Jurkat, Clone E6-1 (cell line): Measurements from ENCODE around the gene CACNA1C.
A peak's percentile ranks its signal among the peaks of the same experiment; 100 is the strongest.

Source experiments
- DNase-seq: peaks from one replicate; pipeline ENCODE4 v3.0.0-alpha.2; 2011; ENCODE audit warnings: low read depth, low spot score
- H3K4me3 ChIP-seq: 2 replicates; pipeline ENCODE4 v1.5.1; 2011; ENCODE audit warnings: mild to moderate bottlenecking, low read length, control low read depth, moderate library complexity

The CACNA1C gene

DNA sequence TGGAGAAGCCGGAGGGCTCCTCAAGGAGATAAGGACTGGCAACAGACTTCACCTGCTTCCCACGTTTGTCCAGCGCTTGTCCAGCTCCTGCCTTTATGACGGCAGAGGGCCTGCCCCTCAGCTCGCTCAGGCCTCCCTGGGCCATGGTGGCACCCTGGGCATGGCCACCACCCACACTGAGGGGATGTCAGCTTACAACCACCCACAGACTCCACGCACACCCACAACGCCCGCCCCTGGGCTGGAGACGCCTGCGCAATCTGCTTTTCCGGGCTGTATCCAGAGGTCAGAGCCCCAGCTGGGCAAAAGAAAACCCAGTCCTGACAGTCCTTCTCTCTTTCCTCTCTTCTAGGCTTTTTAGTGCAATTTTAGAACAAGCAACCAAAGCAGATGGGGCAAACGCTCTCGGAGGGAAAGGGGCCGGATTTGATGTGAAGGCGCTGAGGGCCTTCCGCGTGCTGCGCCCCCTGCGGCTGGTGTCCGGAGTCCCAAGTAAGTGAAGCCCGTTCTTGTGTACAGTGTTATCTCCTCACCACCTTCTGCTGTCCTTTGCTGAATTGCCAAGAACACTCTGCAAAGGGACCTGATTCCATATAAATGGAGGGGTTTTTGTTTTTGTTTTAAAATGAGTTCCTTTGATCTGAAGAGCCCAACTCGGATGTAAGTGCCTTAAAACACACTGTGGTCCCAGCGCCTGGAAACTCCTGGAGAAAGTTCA lies 404.6 kb downstream of the CACNA1C start:
- DNase-seq: no peak
- no peak overlapping the region for H3K4me3 ChIP-seq

DNA sequence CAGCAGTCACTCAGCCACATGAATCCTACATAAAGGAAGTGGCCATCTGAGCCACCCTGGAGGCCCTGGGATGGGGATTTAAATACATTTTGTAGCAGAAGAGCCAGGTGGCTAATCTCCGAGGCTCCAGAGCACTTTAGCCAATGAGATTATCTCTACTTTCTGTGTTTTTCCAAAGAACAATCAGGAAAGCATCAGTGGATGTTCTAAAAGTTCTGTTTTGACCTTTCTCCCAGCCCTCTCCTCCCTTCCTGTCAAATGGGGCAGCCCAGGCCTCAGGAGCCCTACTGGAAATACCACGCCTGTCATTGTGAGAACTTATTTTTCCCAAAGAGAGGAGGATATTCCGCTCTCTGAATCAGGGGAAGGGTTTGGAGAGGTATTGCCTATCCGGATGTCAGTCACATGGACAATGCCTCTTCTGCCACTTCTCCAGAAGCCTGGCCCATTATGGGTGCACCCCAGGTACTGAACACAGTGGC lies 405.2 kb downstream of the CACNA1C start:
- no peak for DNase-seq

DNA sequence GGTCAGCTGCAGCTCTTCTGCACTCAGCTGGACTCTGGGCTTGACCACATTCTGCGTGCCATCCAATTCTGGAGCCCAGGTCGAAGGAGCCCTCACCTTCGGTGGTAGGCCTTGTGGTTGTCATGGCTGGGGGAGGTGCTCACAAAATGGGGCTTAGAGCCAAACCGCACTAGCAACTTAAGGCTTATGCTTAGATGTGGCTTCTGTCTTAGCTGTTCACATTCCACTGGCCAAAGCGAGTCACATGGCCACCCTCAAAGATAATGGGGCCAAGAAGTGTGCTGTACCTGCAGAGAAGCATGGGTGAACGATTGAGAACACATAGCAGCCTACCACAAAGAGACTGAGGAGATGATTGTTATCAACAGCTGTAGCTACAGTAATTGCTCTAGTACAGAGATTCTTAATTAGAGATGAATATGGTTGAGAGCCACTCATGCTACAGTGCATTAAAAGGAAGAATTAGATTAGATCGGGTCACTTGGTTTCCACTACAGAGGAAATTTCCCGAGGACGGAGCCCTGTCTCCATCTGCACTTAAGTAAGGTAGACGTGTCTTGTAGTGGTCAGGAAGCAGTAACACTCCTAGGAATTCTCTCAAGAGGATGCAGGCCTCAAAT lies 407.4 kb downstream of the CACNA1C start:
- H3K4me3 ChIP-seq: no peak overlapping the region
- peak; percentile 39 for DNase-seq

More for the DNA sequence above, 405.2 kb downstream of the CACNA1C start:
- H3K4me3 ChIP-seq: no peak overlapping the region

DNA sequence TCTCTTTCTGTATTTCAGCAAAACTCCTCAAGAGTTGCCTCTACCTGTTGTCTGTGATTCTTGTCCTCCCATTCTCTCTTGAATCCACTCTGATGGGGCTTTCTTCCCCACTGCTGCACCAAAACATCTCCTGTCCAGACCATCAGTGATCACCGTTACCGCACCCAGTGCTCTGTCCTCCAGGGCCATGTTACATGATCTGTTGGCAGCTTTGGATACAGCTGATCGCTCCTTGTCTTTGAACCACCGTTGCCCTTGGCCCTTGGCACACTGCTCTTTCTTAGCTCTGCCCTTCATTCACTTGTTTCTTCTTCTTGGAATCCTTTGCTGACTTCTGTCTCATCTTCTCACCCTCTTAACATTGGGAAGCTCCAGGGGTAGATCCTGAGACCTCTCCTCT lies 408.3 kb downstream of the CACNA1C start:
- H3K4me3 ChIP-seq: no peak overlapping the region
- no peak for DNase-seq

DNA sequence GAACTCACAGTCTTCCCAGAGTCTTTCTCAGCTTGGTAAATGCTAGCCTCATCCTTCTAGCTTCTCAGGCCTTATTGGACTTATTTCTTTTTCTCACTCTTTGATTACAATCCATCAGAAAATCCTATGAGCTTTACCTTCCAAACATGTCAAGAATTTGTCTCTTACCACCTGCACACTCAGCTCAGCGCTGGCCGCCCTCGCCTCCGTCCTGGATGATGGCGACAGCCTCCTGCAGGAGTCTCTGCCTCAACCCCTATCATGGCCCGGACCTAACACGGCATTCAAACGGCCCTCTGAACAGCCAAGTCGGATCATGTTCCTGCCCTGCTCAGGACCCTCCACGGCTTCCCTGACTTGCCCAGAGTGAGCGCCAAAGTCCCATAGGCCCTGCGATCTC lies 408.9 kb downstream of the CACNA1C start:
- no peak for DNase-seq
- no peak overlapping the region for H3K4me3 ChIP-seq

DNA sequence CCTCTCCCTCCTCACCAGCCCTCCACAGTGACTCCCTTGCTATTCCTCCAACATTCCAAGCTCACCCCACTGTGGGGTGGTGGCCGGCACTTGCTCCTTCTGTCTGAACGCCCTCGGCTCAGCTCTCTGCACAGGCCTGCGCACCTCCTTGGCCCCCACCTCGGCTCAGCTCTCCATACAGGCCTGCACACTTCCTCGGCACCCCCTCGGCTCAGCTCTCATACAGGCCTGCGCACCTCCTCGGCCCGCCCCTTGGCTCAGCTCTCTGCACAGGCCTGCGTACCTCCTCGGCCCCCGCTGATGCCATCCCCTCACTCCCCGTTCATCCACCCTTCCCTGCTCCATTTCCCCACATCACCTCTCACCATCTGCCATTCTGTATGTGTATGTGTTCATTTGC lies 409.3 kb downstream of the CACNA1C start:
- H3K4me3 ChIP-seq: no peak overlapping the region
- DNase-seq: no peak

DNA sequence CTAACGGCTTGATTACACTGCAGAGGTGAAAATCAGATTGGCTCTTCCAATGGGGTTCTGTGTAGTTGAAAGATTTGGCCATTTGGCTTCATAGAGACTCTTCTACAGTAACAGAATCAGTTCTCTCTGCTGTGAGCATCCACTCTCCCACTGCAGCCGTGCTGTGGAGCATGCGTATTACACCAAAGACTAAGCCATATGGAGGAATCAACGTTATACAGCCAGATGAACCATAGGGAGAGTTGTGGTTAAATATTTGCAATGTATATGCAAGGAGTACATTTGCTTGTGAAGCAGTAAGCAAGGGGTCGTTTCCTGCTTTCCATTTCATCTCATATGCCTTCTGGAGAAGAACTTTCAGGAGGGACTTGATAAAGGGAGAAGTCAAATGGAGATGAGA lies 410.9 kb downstream of the CACNA1C start:
- DNase-seq: no peak
- H3K4me3 ChIP-seq: no peak overlapping the region

DNA sequence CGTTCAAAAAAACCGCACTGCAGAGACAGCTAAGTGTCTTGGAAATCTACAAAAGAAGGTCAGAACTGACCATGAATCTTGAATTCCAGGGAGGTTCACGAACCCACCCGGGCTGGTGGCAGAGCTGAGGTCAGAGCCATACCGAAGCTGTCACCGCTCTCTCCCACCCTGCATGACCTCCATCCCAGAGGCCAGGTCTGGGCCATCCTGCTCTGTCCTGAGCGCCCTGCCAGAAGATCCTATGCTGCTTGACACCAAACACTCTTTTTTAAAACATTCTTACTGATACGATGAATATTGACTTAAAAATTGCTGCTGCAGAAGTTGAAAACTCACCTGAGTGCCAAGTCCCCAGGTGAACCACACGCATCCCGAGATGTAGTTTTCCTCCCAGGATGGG lies 412.9 kb downstream of the CACNA1C start:
- DNase-seq: no peak
- no peak overlapping the region for H3K4me3 ChIP-seq

DNA sequence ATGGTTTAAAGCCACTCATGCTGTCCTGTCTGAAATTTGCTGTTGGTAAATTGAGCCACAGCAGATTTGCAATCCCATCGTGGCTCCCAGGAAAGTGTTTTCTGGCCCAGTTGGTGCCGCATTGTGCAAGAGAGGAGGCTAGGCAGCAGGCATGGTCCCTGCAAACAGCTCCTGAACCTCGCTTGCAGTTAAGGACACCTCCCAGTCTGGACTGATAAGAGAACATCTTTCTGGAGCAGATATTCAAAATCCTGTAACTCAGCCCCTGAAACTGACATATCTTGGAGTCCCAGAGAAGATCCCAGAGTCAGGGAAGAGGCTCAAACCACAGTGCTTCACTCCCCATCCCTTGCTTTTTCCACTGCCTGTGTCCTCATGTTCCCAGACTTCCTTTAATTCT lies 413.4 kb downstream of the CACNA1C start:
- DNase-seq: no peak
- H3K4me3 ChIP-seq: no peak overlapping the region

DNA sequence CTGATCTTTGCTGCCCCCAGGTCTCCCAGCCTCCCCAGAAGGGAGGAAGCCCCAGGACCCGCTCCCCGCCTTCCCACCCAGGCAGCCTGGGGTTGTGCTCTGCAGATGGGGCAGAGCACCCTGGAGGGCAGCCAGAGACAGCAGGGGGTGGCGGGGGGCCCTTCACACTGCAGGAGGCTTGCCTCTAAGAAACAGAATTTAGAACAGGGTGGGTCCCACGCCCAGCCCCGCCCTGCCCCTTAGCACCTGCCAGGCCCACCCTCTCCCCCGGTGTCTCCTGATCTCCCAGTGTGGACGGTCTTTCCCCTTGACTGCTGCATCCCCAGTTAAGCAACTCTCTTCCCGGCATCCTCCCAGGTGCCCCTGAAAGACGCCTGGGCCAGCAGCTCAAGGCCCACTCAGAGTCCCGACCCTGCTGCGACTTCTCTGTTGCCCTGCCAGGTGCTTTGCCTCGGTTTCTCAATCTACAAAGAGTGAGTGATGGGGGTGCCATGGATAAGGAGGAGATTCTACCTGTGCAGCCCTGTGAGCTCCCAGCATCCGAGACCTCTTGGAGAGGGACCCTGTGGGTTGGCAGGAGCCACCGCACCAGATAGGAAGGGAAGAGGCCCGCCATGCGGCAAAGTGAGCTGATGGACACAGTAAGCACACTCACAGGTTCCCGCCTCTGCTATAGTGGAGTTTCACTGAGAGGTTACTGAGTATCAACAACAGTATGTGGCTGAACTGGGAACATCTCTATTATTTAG lies 414.8 kb downstream of the CACNA1C start:
- DNase-seq: no peak
- no peak overlapping the region for H3K4me3 ChIP-seq

DNA sequence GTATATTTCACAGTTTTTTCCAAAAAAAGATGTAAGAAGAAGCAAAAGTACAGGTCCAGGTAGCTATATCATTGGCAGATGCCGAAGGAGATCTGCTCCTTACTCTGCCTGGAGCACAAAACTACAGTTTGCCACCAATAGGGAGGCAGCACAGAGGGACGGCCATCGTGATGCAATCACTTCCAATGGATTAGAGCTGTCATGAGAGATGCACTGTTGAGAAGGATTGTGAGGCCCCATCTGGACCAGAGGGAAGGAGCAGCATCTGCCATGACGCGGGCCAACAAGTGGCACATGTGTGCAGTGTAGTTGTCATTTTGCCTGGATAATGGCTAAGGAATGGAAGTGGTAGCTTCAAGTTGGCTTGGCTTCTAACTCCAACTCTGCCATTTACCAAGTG lies 423.2 kb downstream of the CACNA1C start:
- H3K4me3 ChIP-seq: no peak overlapping the region
- DNase-seq: no peak

DNA sequence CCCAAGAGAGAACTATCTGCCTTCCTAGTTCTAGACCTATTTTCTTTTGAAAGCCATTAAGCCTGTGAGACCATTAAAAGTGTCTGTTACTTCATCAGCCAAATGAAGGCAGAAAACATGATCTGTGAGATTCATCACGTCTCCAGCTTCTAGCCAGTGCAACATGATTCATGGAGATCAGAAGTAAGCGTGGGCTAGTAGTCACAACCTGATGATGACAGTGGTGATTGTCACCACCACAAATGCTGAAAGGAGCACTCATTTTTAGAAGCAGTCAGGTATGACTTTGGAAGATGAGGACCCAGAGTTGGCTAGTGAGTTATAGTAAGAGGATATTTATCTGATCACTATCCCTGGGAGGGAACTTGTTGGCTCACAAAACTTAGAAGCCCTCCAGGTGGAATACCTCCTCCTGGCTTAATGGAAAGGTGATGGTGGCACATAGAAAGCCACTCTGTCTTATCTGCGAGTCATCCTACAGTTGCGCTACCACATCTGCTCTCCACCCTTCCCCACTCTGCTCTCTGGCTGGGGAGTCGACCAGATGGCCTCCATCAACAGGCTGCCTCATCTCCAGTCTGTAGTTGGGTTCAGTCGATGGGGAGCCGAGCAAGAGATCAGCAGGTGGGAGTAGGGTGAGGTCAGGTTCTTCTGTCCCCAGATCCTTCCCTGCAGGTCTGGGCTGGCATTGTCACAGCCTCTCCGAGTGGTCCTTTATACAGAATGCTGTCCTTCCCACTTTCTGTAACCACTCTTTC lies 424.4 kb downstream of the CACNA1C start:
- DNase-seq: no peak
- H3K4me3 ChIP-seq: no peak overlapping the region

DNA sequence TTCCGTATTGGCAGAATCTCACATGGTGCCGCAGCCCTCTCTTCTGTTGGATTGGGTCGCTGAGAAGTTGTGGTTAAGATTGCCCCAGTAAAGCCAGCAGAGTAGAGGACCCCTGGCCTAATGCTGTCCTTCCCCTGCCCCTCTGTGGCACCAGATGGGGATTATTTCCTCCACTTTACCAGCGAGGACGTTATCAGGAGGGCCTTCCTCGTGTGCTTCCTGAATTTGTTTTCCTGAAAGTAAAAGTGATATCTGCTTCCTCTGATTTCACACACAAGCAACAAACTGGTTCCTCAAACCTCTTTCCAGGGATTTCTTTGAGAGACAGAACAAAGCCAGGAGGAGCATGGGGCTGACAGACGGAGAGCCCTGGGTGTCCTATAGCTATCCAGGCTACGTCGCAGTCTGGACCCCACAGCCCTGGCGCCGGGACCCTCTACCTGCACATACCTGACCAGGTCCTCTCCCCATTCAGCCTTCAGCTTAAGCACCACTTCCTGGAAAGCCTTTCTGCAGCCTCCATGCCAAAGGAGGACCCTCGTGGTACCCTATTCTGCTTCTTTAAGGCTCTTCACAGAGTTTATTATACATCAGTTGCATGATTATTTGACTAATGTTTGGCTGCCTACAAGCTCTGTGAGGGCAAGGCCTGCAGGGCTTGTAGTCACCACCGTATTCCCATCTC lies 427.2 kb downstream of the CACNA1C start:
- DNase-seq: no peak
- no peak overlapping the region for H3K4me3 ChIP-seq

DNA sequence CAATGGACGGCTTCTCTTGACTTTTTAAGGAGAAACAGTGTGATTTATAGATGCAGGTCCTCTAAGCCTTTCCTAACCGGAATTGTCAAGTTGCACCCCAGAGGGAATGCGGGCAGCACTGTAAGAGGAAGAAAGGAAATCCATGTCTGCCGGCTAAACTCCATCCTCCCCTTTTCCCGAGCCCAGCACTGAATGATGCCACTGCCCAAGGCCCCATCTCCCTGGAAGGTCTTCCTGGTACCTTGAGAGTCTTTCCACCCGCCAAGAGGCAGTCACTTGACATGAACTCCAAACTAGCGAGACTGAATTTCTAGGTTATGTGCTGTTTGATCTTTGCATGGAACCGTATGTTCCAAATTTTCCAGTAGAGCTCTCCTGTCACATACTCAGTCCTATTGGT lies 428.6 kb downstream of the CACNA1C start:
- no peak for DNase-seq
- H3K4me3 ChIP-seq: no peak overlapping the region

DNA sequence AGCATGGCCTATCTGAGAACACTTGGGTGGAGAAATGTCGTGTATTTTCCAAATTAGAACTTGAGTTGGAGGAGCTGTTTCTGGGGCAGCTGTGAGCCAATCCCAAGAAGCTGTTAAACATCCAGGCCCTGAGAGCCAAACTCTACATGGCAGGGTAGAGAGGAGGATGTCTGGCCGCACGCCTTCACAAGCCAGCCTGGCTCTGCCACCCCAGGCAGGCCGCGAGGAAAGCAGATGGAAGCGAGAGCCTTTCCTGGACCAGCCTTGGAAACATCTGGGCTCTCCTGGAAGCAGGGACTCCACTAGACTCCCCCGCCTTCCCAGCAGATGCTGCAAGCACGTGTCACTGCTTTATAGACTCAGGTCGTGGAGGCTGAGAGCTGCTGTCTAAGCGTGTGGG lies 429.2 kb downstream of the CACNA1C start:
- no peak for DNase-seq
- no peak overlapping the region for H3K4me3 ChIP-seq

DNA sequence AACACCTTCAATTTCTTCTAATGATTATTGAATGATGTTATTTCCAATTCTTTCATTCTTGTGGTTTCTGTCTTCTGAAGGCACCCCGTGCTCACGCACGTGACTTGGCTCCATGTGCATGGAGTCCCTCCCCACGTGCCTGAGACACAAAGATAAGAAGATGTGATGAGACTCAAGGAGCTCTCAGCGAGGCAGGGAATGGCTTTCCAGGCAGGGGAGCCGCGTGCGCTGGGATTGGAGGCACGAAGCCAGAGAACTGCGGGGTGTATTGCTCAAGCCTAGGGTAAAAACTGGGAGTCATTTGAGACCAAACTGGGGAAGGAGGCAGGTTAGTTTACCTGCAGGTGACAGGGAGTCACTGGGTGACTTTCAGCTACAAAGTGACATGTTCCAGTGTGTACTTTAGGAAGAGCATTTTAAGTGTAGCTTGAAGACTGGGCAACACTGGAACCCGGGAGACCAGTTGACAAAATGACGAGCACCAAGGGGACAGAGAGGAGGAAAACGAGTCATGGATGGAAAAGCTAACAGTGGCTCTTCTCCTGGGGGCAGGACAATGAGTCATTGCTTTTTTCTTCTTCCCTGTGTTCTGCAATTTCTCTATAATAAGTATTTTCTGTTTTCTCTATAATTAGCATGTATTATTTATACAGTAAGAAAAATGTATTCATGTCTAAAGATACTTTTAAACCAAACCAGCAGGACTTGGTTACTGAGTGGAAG lies 430.3 kb downstream of the CACNA1C start:
- H3K4me3 ChIP-seq: no peak overlapping the region
- no peak for DNase-seq

DNA sequence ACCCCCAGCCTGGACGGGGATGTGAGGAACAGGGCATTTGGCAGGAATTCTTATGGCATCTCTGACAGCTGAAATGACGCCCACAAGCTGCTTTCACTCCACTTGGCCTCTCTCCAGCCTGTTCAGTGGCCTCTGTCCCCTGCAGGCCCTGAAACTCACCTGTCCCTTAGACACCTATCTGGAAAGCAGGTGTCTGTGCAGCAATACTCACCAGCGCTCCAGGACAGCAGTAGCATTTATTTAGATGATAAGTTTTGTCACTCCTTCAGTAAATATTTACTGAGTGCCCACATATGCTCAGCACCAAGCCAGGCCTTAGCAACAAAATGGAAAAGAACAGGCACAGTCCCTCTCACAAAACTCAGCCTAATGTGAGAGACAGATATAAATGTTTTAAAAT lies 430.9 kb downstream of the CACNA1C start:
- H3K4me3 ChIP-seq: no peak overlapping the region
- DNase-seq: no peak

DNA sequence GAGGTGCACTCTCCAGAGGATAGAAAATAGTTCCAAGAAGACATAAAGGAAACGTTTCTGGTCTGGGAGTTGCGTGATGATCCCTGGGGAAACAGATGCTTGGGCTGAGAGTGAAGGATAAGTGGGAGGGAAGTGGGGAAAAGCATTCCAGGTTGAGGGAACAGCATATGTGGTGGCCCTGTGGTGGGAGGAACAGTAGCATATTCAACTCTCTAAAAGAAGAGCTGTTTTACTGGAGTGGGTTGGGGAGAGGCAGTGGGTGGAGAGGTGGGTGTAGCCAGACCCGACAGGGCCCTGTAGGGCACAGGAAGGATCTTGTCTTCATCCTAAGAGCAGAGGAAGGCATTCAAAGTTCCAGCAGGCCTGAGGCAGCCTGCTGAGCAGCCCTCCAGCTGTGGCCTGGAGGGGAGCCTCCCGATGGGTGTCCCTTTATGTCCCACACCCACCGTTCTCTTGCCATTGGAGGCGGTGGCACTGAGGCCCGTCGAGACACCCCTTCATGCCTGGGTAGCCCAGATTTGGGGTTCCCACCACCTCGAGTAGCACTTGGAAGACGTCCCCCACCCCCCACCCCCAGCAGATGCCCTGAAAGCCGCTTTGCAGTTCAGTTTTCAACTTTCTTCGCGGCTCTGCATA lies 431.5 kb downstream of the CACNA1C start:
- no peak for DNase-seq
- H3K4me3 ChIP-seq: no peak overlapping the region
